ENCODE results near the gene MRAP2. TPM values are rescaled to one million over a fixed set of nuclear protein-coding genes. Genes with fewer than 3 reads are reported as not detected.
"Not testable (repeated sequence)": the region's sequence is repeated elsewhere in the genome, so short reads cannot be mapped to it uniquely, and the experiment has no call there.

The MRAP2 gene
- total RNA-seq, 1 donor from 2014 or later: not detected

GRCh38 chr6:84061174-84061573, 27.6 kb downstream of the MRAP2 start:
- Histone ChIP-seq H3K36me3 (ENCODE audit: control insufficient read depth, insufficient read depth, low read length) (no peaks in the 10 kb centered on the region), H3K4me3 (ENCODE audit: low read depth, low read length) (no peak overlapping the region), H3K27me3 (ENCODE audit: control insufficient read depth, insufficient read depth, low read length) (no peaks in the 10 kb centered on the region)
- no peak for DNase-seq (ENCODE audit: low read depth)
- no peak for TF ChIP-seq CTCF (IDR thresholded peaks at IDR 0.05; ENCODE audit: insufficient read depth, low read length, poor library complexity, severe bottlenecking)

GRCh38 chr6:84061613-84062398, 28.2 kb downstream of the MRAP2 start:
- no peaks in the 10 kb centered on the region for H3K27me3 ChIP-seq (ENCODE audit: control insufficient read depth, insufficient read depth, low read length)
- H3K36me3 ChIP-seq (ENCODE audit: control insufficient read depth, insufficient read depth, low read length): no peaks in the 10 kb centered on the region
- no peak overlapping the region for H3K4me3 ChIP-seq (ENCODE audit: low read depth, low read length)
- TF ChIP-seq CTCF (IDR thresholded peaks at IDR 0.05; ENCODE audit: insufficient read depth, low read length, poor library complexity, severe bottlenecking): no peak
- no peak for DNase-seq (ENCODE audit: low read depth)

- TF ChIP-seq CTCF (IDR thresholded peaks at IDR 0.05; ENCODE audit: insufficient read depth, low read length, poor library complexity, severe bottlenecking): no peak
These were observed 29.1 kb downstream of the MRAP2 start for GRCh38 chr6:84062519-84063154.

GRCh38 chr6:84065693-84066290, 32.2 kb downstream of the MRAP2 start:
- DNase-seq (ENCODE audit: low read depth): no peak
- H3K4me3 ChIP-seq (ENCODE audit: low read depth, low read length): no peak overlapping the region
- H3K27me3 ChIP-seq (ENCODE audit: control insufficient read depth, insufficient read depth, low read length): no peaks in the 10 kb centered on the region
- no peak for TF ChIP-seq CTCF (IDR thresholded peaks at IDR 0.05; ENCODE audit: insufficient read depth, low read length, poor library complexity, severe bottlenecking)
- H3K36me3 ChIP-seq (ENCODE audit: control insufficient read depth, insufficient read depth, low read length): no peaks in the 10 kb centered on the region

More at GRCh38 chr6:84062519-84063154, 29.1 kb downstream of the MRAP2 start:
- Histone ChIP-seq H3K36me3 (ENCODE audit: control insufficient read depth, insufficient read depth, low read length) (no peaks in the 10 kb centered on the region), H3K4me3 (ENCODE audit: low read depth, low read length) (no peak overlapping the region), H3K27me3 (ENCODE audit: control insufficient read depth, insufficient read depth, low read length) (no peaks in the 10 kb centered on the region)
- no peak for DNase-seq (ENCODE audit: low read depth)

GRCh38 chr6:84066536-84066935, 33.0 kb downstream of the MRAP2 start:
- no peak overlapping the region for H3K4me3 ChIP-seq (ENCODE audit: low read depth, low read length)
- DNase-seq (ENCODE audit: low read depth): no peak
- no peaks in the 10 kb centered on the region for H3K36me3 ChIP-seq (ENCODE audit: control insufficient read depth, insufficient read depth, low read length)

GRCh38 chr6:84068873-84069272, 35.3 kb downstream of the MRAP2 start:
- H3K36me3 ChIP-seq (ENCODE audit: control insufficient read depth, insufficient read depth, low read length); DNase-seq (ENCODE audit: low read depth); H3K27me3 ChIP-seq (ENCODE audit: control insufficient read depth, insufficient read depth, low read length); H3K4me3 ChIP-seq (ENCODE audit: low read depth, low read length): not testable (repeated sequence)

More at GRCh38 chr6:84066536-84066935, 33.0 kb downstream of the MRAP2 start:
- no peak for TF ChIP-seq CTCF (IDR thresholded peaks at IDR 0.05; ENCODE audit: insufficient read depth, low read length, poor library complexity, severe bottlenecking)
- no peaks in the 10 kb centered on the region for H3K27me3 ChIP-seq (ENCODE audit: control insufficient read depth, insufficient read depth, low read length)
